Activated CD8-positive, alpha-beta memory T cell treated with anti-CD3 and anti-CD28 coated beads for 48 hours (primary cell): ENCODE results near the gene MYH9.
"Not testable (repeated sequence)": the region's sequence is repeated elsewhere in the genome, so short reads cannot be mapped to it uniquely, and the experiment has no call there.

Source experiments
- DNase-seq, 3 experiments: peaks; one replicate each; pipeline ENCODE4 v3.0.0-alpha.2; 2020; ENCODE audit warnings: low read depth in 2 of 3, low spot score in 2 of 3

Gene MYH9

GRCh38 chr22:36415415-36416168, 27.8 kb upstream of the MYH9 start:
- DNase-seq, result no peak

DNA sequence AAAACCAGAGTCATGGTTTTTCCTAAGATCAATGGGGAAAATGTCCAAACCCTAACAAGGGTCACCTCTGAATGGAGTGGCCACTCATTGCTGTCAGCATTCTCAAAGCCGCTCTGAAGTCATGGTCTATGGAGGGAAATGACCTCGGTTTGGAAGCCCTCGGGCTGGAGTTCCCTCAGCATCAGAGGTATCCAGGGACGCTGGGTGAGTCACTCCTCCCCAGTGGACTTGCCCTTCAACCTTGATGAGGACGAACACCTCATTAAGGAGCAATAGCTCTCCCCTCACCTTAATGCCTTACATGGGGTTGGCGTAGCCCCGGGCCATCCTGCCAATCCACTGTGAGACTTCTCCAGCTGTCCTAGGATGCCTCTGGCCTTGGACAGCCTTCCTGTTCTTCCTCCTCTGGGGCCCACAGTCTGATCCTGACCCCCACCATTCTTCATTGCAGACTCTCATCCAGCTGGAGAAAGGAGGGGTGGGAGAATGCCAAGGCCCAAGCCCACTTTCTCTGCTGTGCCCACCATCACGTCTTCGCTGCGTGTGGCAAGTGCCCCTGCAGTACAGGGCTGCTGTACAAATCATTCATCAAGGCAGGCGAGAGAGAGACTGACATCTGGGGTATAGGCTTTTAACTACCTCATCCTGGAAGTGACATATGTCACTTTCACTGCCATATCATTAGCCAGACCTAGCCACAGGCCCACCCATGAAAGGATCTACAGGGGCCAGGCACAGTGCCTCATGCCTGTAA, 25.4 kb upstream of the MYH9 start:
- DNase-seq, result no peak

GRCh38 chr22:36411589-36412258, 24.0 kb upstream of the MYH9 start:
- no peak for DNase-seq

GRCh38 chr22:36409911-36410756, 22.4 kb upstream of the MYH9 start:
- DNase-seq, result no peak

DNA sequence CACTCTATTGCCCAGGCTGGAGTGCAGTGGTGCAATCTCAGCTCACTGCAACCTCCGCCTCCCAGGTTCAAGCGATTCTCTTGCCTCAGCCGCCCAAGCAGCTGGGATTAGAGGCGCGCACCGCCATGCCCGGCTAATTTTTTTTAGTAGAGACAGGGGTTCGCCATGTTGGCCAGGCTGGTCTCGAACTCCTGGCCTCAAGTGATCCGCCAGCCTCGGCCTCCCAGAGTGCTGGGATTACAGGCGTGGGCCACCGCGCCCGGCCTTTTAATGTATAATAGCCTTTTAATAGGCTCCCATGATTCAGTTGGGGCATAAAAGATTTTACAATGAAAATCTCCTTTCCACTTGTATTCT, 21.8 kb upstream of the MYH9 start:
- not testable (repeated sequence) for DNase-seq

- no peak for DNase-seq
These were observed 21.3 kb upstream of the MYH9 start for GRCh38 chr22:36409056-36409455.

- DNase-seq, result no peak
These were observed 19.0 kb upstream of the MYH9 start for GRCh38 chr22:36406721-36407120.

DNA sequence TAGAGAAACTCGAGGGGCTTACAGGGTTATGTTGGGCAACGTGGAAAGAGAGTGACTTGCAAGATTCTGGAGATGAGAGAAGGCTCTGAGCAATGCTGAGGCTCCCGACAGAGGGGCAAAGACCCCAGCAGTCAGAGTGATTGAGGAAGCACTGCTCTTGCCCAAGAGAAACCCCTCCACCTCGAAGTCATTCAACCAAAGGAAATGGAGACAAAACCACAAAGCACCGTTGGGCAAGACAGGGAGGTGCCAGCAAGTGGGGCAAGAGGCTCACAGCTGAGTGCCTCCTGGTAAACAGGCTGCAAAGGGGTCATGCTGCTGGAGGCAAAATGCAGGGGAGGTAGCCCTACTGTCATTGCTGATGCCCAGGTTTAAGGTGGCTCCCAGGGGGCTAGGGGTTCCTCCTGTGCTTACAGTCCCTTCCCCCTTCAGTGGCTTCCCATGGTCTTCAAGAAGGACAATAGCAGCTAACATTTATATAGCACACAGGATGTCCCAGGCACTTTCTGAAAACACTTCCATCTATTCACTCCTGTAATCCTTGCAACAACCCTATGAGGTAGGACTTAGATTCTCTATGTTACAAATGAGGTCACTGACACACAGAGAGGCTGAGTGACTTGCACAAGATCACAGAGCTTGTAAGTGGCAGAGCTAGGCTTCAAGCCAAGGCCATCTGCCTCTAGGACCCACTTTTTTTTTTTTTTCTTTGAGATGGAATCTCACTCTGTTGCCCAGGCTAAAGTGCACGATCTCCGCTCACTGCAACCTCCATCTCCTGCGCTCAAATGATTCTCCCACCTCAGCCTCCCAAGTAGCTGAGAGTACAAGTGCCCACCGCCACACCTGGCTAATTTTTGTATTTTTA, 18.1 kb upstream of the MYH9 start:
- no peak for DNase-seq

DNA sequence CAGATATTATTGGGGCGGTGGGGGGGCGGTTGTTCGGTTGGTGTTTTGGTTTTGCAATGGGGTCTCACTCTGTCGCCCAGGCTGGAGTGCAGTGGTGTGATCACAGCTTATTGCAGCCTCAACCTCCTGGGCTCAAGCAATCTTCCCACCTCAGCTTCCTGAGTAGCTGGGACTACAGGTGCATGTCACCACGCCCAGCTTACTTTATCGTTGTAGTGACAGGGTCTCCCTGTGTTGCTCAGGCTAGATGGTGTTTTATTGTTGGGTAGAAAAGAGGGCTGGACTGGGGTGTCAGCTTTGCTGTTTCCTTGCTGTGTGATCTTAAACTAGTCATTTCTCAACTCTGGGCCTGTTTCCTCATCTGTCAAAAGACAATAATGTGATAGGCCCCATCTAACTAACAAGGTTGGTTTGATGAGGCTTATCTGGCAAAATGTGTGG, 17.5 kb upstream of the MYH9 start:
- DNase-seq, result no peak

DNA sequence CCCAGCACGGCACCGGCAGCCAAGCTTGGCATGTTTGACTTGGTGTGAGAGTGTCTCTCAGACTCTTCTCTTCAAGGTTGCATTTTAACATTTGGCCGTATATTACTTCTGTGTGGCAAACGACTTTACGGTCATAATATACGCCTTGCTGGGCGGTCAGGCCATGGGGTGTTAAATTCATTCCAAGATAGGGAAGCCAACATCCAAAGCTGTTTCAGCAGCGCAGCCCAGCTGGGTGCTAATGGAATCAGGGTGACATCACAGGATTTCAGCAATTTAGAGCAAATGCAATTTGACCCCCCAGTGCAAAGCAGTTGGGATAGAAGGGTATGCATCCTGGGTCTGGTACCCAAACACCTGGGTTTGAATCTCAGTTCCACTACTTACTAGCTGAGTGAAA, 16.7 kb upstream of the MYH9 start:
- no peak for DNase-seq

- no peak for DNase-seq
These were observed 11.7 kb upstream of the MYH9 start for GRCh38 chr22:36399472-36399778.

DNA sequence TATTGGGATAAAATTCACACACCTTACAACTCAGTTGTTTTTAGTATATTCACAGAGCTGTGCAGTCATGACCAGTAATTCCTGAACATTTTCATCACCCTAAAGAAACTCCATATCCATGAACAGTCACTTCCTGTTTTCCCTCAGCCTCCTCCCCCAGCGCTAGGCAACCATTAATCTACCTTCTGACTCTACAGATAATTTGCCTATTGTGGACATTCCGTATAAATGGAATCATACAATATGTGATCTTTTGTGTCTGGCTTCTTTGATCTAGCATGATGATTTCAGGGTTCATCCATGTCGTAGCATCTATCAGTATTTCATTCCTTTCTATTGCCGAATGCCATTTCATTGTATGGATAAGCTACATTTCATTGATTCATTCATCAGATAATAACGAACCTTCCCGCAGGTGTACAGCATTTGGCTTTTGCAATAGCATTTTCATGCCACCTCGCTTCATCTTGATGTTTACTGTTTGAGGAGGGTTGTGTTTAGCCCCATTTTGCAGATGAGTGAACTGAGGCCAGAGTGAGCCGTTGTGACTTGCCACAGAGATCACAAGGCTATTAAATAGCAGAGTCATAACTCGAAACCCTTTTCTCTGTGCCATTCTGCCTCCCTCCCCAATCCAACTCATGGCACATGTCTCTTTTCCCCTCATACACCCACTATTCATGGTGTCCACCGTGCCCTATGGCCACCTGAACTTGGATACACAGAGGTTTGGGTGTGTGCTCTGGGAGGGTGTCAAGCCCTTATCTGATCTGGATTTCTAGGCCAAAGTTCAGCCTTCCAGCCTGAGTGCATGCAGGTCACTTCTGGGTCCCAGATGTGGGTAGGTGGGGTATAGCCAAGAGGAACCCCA, 11.1 kb upstream of the MYH9 start:
- no peak for DNase-seq

DNA sequence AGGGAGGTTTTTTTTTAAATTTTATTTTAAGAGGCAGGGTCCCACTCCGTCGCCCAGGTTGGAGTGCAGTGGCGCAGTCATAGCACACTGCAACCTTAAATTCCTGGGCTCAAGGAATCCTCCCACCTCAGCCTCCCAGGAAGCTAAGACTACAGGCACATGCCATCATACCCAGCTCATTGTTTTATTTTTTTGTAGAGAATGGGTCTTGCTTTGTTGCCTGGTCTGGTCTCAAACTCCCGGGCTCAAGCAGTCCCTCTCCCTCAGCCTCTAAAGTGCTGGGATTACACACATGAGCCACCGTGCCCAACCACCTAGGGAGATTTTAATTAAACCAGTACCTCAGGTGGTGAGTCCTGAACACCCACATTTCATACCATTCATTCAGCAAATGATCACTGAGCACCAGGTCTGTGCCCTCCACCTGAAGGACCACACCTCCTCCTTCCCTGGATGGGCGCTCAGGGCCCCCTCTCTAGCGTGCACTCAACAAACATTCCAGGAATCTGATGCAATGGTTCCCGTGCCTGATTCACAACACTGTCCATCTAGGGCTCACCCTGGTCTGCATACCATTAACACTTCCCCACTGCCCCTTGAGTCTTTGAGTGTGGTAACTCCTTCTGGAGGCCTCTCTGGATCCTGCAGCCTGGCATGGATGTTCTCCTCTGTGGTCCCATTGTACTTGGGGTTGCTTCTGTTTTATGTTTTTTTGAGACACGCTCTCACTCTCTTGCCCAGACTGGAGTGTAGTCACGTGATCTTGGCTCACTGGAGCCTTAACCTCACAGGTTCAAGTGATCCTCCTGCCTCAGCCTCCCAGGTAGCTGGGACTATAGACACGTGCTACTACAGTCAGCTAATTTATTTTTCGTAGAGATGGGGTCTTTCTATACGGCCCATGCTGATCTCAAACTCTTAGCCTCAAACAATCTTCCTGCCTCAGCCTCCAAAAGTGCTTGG, 9.6 kb upstream of the MYH9 start:
- no peak for DNase-seq

- DNase-seq, result no peak
These were observed 8.1 kb upstream of the MYH9 start for GRCh38 chr22:36395915-36396314.

GRCh38 chr22:36395055-36395849, 7.5 kb upstream of the MYH9 start:
- DNase-seq, result no peak

GRCh38 chr22:36391638-36392037, 3.9 kb upstream of the MYH9 start:
- no peak for DNase-seq

GRCh38 chr22:36389122-36389521, 1.4 kb upstream of the MYH9 start:
- DNase-seq, result not testable (repeated sequence)

- DNase-seq, result no peak
These were observed 133 bp downstream of the MYH9 start for GRCh38 chr22:36387709-36387958.
